OCI-LY1 (cell line): ENCODE measurements around the gene PGC.

ENCODE experiments used
- EZH2 ChIP-seq: fragments of 200-600 bp; sonication (generic), shearing (Covaris generic); IDR thresholded peaks from 2 replicates; pipeline ENCODE4 v1.8.0; 2017; ENCODE audit warnings: borderline replicate concordance, mixed run types, mild to moderate bottlenecking, antibody characterized with exemption, low read length, moderate library complexity, mixed read lengths
- TF ChIP-seq, protein P1 (sequence below): fragments of 200-600 bp; sonication (generic), shearing (Covaris generic); IDR thresholded peaks from 2 replicates; pipeline ENCODE4 v1.5.1; 2017; ENCODE audit warnings: mild to moderate bottlenecking, antibody characterized with exemption, low read length, moderate library complexity, mixed read lengths

GRCh38 chr6:41736800-41737555 lies 10.2 kb downstream of the PGC start:
- no peak for TF ChIP-seq EZH2
- TF ChIP-seq, protein P1, sequence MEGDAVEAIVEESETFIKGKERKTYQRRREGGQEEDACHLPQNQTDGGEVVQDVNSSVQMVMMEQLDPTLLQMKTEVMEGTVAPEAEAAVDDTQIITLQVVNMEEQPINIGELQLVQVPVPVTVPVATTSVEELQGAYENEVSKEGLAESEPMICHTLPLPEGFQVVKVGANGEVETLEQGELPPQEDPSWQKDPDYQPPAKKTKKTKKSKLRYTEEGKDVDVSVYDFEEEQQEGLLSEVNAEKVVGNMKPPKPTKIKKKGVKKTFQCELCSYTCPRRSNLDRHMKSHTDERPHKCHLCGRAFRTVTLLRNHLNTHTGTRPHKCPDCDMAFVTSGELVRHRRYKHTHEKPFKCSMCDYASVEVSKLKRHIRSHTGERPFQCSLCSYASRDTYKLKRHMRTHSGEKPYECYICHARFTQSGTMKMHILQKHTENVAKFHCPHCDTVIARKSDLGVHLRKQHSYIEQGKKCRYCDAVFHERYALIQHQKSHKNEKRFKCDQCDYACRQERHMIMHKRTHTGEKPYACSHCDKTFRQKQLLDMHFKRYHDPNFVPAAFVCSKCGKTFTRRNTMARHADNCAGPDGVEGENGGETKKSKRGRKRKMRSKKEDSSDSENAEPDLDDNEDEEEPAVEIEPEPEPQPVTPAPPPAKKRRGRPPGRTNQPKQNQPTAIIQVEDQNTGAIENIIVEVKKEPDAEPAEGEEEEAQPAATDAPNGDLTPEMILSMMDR, result no peak
